DMS79 (cell line): ENCODE data around the gene RNF130.

ENCODE experiments used
- DNase-seq: peaks from one replicate; lab custom pipeline; 2025; lab: John Stamatoyannopoulos, UW

The RNF130 gene

DNA sequence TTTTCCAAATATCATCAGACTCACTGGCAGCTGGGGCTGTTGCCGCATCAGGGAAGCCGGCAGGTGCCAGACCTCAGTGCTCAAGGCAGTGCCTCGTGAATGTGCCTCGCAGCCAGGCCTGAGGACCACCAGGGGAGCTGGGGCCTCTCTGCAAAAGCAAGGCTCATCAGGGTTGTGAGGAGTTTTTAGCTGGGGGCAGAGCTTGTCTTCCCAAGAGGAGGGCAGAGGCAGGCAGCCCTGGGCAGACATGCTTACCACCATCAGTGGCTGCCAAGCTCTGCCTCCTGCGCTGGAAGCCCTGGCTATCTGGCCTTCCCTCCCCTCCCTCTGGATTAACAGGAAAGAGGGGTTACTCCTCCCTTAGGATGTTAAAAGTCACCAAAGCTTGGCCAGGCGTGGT is 155.0 kb downstream of the RNF130 start:
- no peak for DNase-seq

DNA sequence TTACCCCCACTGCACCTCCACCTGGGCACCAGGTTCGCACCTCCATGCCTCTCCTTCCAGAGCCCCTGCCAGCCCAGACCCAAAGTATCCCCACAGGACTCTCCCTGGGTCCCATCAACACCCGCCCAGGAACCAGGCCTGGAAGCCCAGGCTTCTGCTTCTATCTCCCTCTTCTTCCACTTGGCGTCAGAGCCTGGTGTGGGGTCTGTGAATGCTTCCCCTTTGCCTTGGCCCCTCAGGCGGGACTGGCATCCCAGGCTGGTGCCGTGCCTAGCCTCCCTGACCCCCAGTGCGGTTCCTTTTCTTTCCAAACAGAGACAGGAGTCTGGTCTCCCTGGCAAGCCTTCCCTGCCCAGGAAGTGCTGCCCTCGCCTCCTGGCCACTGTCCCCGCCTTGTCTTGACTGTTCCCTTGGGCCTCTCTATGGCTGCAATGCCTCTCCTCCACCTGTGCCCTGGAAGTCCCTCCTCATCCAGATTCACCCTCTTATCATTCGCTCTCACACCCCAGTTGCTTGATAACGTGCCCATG is 156.1 kb downstream of the RNF130 start:
- DNase-seq, result no peak

DNA sequence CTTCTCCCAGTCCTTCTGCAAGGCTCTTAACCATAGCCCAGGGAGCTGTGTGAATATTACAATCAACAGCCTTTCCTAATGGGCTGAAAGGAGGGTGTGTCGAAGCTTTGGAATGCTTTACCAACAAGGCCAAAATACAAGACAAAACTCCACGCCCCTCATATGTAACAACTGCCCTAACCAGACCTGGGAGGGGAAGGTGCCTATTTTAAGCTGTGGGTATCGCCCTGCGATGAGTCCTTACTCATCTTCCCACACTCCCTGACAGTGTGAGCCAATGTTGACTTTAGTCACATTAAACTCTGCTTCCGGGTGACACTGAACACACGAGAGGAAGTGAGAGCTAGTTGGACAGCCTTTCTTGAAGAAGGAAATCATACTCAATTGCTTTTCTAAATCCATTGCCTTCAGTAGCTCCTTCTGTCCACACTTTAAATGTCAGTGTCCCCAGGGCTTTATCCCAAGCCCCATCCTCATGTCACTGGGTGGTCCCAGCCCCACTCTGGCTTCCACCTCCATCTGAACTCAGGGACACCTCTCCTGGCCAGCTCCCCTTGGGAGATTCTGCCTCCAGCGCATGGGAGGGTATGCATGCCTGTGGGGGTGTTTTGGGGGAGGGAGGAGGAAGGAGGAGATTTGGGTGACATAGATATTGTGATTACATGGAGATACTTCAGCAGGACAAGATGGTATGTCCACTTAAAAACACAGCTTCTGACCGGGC is 157.4 kb downstream of the RNF130 start:
- DNase-seq, result no peak

DNA sequence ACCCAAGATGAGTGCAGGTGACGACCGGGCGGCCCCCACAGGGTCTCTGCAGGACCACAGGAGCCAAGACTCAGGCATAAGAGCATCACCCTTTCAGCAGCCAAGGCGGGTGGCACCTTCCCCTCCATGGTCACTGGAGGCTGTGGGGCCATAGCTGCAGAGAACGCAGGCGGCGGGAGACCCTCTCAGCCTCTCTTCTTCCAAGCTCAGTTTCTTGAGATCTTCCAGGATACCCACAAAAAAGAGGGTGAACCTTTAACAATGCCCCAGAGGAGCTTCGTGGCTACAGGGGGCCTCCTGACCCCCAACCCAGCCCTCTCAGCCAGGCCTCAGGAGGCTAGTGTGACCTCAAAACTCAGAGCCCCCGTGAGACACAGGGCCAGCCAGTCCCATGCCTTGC is 158.1 kb downstream of the RNF130 start:
- DNase-seq, result no peak

DNA sequence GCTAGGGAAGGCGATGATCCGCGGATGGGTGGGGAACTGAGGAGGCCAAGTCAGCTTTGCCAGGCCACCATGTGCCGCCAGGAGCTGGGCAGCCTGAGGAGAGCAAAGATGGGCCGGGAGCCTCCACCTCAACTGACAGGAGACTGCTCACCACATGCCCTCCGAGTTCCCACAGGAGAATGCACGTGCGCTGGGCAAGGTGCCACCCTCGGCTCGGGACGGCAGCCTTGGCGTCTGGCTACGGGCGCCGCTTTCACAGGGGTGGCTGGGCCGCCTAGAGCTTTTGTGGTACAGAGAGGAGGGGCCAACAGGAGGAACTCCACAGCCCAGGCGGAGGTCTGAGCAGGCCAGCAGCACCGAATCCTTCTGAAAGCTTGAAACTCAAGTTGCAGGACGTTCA is 158.6 kb downstream of the RNF130 start:
- DNase-seq, result no peak

DNA sequence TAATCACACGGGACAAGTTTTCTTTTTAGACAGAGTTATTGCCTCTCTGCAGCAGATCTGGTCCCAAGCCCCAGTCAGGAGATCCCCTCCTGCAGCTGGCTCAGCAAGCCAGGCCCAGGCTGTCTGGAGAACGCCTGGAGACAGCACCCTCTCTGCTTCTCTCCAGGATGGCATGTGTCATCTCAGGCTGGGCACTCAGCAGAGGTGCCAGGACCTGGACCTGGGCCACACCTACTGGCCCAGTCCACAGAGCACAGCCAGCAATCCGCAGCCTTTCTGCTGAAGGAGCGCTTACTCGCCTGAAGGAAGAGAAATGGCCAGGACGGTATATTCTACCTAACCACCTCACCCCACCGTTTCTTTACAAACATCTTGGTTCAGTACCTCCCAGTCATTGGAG is 159.2 kb downstream of the RNF130 start:
- no peak for DNase-seq

DNA sequence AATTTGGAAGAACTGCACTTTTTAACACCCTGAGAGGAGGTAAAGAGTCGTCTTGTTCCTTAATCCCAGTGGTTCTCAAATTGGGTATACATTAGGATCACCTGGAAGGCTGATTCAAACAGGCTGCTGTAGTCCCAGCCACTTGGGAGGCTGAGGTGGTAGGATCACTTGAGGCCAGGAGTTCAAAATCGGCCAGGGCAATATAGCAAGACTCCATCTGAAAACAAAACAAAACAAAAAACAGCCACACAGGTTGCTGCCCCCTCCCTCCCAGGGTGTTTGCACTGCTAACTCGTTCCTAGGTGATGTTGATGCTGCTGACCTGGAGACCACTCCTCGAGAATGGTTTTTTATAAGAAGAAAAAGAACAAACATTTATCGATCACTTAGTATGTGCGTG is 162.3 kb downstream of the RNF130 start:
- DNase-seq, result no peak

DNA sequence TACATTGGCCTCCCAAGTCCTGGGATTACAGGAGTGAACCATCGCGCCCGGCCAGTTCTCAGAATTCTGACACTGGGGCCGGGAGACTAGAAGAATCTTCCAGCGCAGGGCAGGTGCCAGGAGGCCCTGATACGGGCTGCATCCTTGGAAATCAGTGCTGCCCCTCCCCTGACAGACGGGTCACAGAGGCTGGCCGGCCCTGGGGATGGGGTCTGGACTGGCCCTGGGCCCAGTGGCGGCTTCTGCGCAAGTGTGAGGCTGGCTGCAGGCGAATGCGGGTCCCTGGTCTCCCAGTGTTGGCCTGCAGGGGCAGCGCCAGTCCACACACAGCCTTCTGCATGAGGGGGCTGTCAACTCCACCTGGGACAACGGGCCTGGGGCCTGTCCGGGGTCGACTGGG is 163.0 kb downstream of the RNF130 start:
- no peak for DNase-seq

DNA sequence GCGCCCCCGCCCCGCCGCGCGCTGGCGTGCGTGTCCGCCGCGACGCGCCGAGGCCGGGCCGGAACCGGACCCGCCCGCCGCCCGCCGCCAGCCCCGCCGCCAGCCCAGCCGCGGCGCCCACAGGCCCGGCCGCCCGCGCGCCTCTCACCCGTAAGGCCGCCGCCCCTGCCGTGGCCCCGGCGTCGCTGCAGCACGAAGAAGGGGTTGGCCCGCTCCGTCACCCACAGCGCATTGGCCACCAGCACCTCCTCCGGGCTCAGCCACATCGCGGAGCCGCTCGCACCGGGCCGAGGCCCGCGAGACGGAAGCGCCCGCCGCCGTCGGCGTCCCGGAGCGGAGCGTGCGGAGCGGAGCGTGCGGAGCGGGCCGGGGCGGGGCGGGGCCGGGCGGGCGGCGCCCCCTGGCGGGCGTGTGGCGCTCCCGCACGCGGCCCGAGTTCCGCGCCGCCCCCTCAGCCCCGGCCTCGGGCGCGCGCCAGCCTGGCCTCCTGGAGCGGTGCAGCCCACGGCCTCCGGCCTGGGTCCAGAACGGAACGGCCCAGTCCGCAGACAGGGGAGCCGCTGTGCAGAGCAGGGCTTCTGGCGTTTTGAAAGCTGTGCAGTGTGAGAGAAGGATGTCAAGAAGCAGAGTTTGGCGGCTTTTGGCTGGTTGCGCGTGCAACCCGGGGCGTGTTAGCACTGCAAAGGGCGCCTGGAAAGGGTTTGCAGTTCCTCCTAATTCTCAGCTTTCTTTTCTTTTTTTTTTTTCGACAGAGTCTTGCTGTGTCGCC is 163.8 kb downstream of the RNF130 start, which contains the start of gene TBC1D9B:
TSS of gene TBC1D9B (minus strand) at position 342 of the 769 bp plus-strand sequence. CDS start at position 266, 76 bp downstream.
- no peak for DNase-seq

DNA sequence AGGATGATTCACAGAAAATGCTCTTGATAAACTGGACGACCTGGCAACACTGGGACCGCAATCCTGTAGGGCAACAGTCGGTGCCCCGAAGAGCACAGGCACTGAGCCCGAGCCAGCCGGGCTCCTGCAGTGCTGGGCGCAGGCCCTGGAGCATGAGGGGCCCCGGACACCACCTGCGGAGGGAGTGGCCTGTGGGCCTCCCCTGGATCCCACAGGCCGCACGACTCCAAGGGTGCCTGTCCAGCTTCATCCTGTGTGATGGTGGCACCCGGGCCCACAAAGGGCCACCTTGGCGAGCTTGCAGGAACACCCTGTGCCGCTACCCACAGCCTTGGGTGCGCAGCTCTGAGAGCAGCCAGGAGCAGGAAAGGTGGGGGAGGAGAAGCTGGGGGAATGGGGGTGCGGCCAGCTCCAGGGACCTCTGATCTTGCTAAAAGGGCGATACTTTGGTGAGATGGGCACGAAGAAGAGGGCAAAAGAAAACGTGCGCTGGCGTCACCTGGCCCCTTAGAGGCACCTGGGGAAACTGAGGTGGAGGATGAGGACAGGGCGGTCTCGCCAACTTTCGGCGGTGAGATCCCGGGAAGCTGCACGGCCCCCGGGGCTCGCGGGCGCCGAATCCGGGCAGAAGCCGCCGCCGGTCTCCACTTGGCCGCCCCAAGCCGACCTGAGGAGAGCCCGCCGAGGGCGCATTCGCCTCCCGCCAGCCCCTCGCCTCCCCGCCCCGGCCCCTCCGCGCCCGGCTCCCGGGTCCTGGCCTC is 164.6 kb downstream of the RNF130 start:
- DNase-seq, result no peak

DNA sequence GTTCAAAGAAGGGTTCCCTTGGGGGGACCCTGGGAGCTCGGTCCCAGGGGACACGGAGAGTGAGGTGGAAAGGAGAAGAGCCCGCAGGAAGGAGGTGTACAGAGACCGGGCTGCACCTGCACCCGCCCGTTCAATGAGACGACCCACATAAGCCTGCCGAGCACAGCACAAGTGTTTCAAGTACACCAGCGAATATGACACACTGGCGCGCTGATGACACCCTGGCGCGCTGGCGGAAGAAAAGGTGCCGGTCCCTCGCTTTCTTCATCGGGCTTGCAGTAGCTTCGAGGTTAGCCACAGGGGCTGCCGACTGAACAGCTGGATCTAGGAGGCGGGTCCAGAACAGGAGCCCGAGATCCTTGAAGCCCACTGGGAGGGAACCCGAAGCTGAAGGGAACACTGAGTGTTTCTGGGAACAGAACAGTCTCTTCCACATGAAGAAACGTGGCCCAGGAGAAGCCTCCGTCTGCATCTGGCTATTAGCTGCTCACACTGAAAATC is 165.2 kb downstream of the RNF130 start:
- DNase-seq, result no peak

DNA sequence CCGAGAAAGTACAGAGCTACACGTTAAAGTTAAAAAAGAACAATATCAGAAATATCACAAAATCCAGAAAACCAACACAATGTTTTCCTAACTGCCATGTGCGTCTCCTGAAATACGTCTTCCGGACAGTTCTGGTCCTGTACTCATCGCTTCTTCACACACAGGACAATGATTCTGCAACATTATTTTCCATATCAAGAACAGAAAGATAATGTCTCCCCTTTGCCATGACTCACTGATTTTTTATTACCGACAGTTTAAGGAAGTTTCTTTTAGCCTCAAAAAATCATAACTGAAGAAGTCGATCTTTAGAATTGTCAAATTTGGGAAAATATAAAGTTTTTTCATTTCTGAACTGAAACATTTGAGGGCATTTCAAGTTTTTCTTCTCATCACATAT is 166.4 kb downstream of the RNF130 start:
- DNase-seq, result no peak
